Measurements from ENCODE around the gene SRSF2. TPM values are rescaled to one million over a fixed set of nuclear protein-coding genes. Genes with fewer than 3 reads are reported as not detected.
"Not testable (repeated sequence)": the region's sequence is repeated elsewhere in the genome, so short reads cannot be mapped to it uniquely, and the experiment has no call there.

The SRSF2 gene
- total RNA-seq, 1 donor from 2014 or later = 468 TPM

GRCh38 chr17:76723812-76724211 lies 13.3 kb downstream of the SRSF2 start:
- intact Hi-C loops (cut with micrococcal nuclease) = no loop called here

- intact Hi-C loops (cut with micrococcal nuclease) = not testable (repeated sequence)
These were observed 14.2 kb downstream of the SRSF2 start for GRCh38 chr17:76722977-76723376.

- intact Hi-C loops (cut with micrococcal nuclease) = no loop called here
These were observed 14.9 kb downstream of the SRSF2 start for GRCh38 chr17:76722279-76722678.

- intact Hi-C loops (cut with micrococcal nuclease) = no loop called here
These were observed 15.7 kb downstream of the SRSF2 start for GRCh38 chr17:76721463-76721862.

- intact Hi-C loops (cut with micrococcal nuclease) = no loop called here
These were observed 16.2 kb downstream of the SRSF2 start for GRCh38 chr17:76720941-76721340.

GRCh38 chr17:76720211-76720610 lies 16.9 kb downstream of the SRSF2 start:
- intact Hi-C loops (cut with micrococcal nuclease) = no loop called here

- intact Hi-C loops (cut with micrococcal nuclease) = loop anchor here (10.0 kb wide), 1 partner anchor 164 kb away; no protein-coding TSS in a partner anchor
These were observed 18.6 kb downstream of the SRSF2 start for GRCh38 chr17:76718516-76718915.

- intact Hi-C loops (cut with micrococcal nuclease) = loop anchor here (10.0 kb wide), 1 partner anchor 162 kb away; no protein-coding TSS in a partner anchor
These were observed 20.3 kb downstream of the SRSF2 start for GRCh38 chr17:76716839-76717215.

- intact Hi-C loops (cut with micrococcal nuclease) = loop anchor here (10.0 kb wide), 1 partner anchor 161 kb away; no protein-coding TSS in a partner anchor
These were observed 20.8 kb downstream of the SRSF2 start for GRCh38 chr17:76716146-76716838.

- intact Hi-C loops (cut with micrococcal nuclease) = loop anchor here (1.0 to 10.0 kb wide), 2 partner anchors 11 to 161 kb away; partner anchors contain the start of genes JMJD6 and METTL23
These were observed 21.7 kb downstream of the SRSF2 start for GRCh38 chr17:76715496-76715830.

- intact Hi-C loops (cut with micrococcal nuclease) = loop anchor here (1.0 to 10.0 kb wide), 2 partner anchors 11 to 160 kb away; partner anchors contain the start of genes JMJD6 and METTL23
These were observed 22.2 kb downstream of the SRSF2 start for GRCh38 chr17:76714822-76715495.

- intact Hi-C loops (cut with micrococcal nuclease) = loop anchor here (10.0 kb wide), 1 partner anchor 160 kb away; no protein-coding TSS in a partner anchor
These were observed 22.8 kb downstream of the SRSF2 start for GRCh38 chr17:76714336-76714735.

- intact Hi-C loops (cut with micrococcal nuclease) = loop anchor here (10.0 kb wide), 1 partner anchor 159 kb away; no protein-coding TSS in a partner anchor
These were observed 23.4 kb downstream of the SRSF2 start for GRCh38 chr17:76713765-76714164.

- intact Hi-C loops (cut with micrococcal nuclease) = loop anchor here (10.0 kb wide), 1 partner anchor 158 kb away; no protein-coding TSS in a partner anchor
These were observed 24.8 kb downstream of the SRSF2 start for GRCh38 chr17:76712321-76712720.

- intact Hi-C loops (cut with micrococcal nuclease) = loop anchor here (10.0 kb wide), 1 partner anchor 156 kb away; no protein-coding TSS in a partner anchor
These were observed 26.1 kb downstream of the SRSF2 start, which contains the start of gene MXRA7 for GRCh38 chr17:76710863-76711611. MXRA7 (minus strand) TSS chr17:76710965; CDS start chr17:76710946, 19 bp downstream.

GRCh38 chr17:76709951-76710862 lies 26.9 kb downstream of the SRSF2 start:
- intact Hi-C loops (cut with micrococcal nuclease) = loop anchor here (10.0 kb wide), 1 partner anchor 155 kb away; no protein-coding TSS in a partner anchor

- intact Hi-C loops (cut with micrococcal nuclease) = no loop called here
These were observed 27.8 kb downstream of the SRSF2 start for GRCh38 chr17:76709077-76709950.

- intact Hi-C loops (cut with micrococcal nuclease) = no loop called here
These were observed 28.9 kb downstream of the SRSF2 start for GRCh38 chr17:76707985-76708807.
